ENCODE data around the gene SLC4A7. TPM values are rescaled to one million over a fixed set of nuclear protein-coding genes. Genes with fewer than 3 reads are reported as not detected.
"Not testable (repeated sequence)": the region's sequence is repeated elsewhere in the genome, so short reads cannot be mapped to it uniquely, and the experiment has no call there.

The SLC4A7 gene
- total RNA-seq, 2 donors from 2014 or later = 23.5 to 31.1 TPM

DNA sequence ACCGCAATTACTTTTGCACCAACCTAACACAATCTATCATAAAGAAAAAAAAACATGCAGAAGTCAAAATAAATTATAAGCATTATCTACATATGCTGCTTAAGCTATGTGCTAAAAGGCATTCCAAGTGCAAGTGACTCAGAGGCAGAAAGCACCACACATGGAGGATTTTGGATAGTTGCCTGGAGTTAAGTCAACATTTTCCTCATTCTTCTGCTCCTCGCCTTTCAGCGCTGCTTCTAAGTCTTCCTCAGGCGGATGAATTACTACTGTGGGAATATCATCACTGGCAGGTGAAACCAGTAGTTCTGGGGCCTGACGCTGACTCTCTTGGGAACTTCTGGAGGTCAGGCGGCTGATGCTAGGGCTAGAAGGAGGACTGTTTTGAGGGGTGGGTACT is 53.1 kb downstream of the SLC4A7 start:
- 28% methylated on average over 6 of the region's 6 CpGs for WGBS

DNA sequence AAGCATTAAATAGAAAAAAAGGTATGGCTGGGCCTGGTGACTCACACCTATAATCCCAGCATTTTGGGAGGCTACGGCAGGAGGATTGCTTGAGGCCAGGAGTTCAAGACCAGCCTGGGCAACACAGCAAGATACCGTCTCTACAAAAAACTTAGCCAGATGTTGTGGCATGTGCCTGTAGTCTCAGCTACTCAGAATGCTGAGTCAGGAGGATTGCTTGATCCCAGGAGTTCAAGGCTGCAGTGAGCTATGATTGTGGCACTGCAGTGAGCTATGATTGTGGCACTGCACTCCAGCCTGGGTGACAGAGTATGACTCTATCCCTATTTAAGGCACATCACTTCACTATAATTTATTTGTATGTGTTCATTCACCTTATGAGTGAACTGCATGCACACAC is 54.3 kb downstream of the SLC4A7 start:
- Histone ChIP-seq H3K27me3 (replicated peaks; ENCODE audit: insufficient read depth) (no peaks in the 10 kb centered on the region), H3K4me1 (replicated peaks) (no peaks in the 10 kb centered on the region), H3K36me3 (no peaks in the 10 kb centered on the region), H3K4me3 (no peak overlapping the region), H3K27ac (no peak overlapping the region), H3K9me3 (no peaks in the 10 kb centered on the region)
- intact Hi-C loops (cut with DNase I) = no loop called here
- no peak for DNase-seq (ENCODE audit: low spot score)
- WGBS = 100% methylated on average over 2 of the region's 2 CpGs
- TF ChIP-seq POLR2A (IDR thresholded peaks at IDR 0.05) = no peak
- TF ChIP-seq, protein P1, sequence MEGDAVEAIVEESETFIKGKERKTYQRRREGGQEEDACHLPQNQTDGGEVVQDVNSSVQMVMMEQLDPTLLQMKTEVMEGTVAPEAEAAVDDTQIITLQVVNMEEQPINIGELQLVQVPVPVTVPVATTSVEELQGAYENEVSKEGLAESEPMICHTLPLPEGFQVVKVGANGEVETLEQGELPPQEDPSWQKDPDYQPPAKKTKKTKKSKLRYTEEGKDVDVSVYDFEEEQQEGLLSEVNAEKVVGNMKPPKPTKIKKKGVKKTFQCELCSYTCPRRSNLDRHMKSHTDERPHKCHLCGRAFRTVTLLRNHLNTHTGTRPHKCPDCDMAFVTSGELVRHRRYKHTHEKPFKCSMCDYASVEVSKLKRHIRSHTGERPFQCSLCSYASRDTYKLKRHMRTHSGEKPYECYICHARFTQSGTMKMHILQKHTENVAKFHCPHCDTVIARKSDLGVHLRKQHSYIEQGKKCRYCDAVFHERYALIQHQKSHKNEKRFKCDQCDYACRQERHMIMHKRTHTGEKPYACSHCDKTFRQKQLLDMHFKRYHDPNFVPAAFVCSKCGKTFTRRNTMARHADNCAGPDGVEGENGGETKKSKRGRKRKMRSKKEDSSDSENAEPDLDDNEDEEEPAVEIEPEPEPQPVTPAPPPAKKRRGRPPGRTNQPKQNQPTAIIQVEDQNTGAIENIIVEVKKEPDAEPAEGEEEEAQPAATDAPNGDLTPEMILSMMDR (IDR thresholded peaks at IDR 0.05) = no peak
- TF ChIP-seq POLR2AphosphoS5 (IDR thresholded peaks at IDR 0.05) = no peak

More for the DNA sequence above, 53.1 kb downstream of the SLC4A7 start:
- no peaks in the 10 kb centered on the region for H3K27me3 ChIP-seq (replicated peaks; ENCODE audit: insufficient read depth)
- no peak overlapping the region for H3K27ac ChIP-seq
- peak; percentile 54 for DNase-seq (ENCODE audit: low spot score)
- TF ChIP-seq, protein P1 (IDR thresholded peaks at IDR 0.05) = no peak
- TF ChIP-seq POLR2A (IDR thresholded peaks at IDR 0.05) (no peak), POLR2AphosphoS5 (IDR thresholded peaks at IDR 0.05) (peak; percentile 76)
- intact Hi-C loops (cut with DNase I) = no loop called here
- no peaks in the 10 kb centered on the region for H3K36me3 ChIP-seq
- H3K9me3 ChIP-seq = no peaks in the 10 kb centered on the region
- no peak overlapping the region for H3K4me3 ChIP-seq
- no peaks in the 10 kb centered on the region for H3K4me1 ChIP-seq (replicated peaks)

DNA sequence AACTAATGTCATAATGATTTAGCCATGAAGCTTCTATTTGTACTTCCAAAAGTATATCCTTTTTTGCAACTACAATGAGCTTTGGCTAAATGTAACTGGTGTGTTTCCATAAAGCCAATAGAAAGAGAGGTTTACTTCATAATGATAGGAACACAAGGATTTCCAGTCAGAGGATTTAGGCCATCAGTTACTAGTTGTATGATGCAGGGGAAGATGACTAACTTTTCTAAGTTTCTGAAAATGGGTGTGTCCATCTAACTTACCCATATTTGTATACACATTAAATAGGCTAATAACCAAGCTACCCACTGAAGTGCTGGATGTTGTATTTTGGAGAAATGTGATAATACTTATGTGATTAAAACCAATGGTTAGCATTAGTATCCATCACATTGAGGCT is 55.7 kb downstream of the SLC4A7 start:
- TF ChIP-seq, protein P1 (IDR thresholded peaks at IDR 0.05) = no peak
- TF ChIP-seq POLR2A (IDR thresholded peaks at IDR 0.05) (no peak), POLR2AphosphoS5 (IDR thresholded peaks at IDR 0.05) (no peak)
- H3K4me1 ChIP-seq (replicated peaks) = no peaks in the 10 kb centered on the region

DNA sequence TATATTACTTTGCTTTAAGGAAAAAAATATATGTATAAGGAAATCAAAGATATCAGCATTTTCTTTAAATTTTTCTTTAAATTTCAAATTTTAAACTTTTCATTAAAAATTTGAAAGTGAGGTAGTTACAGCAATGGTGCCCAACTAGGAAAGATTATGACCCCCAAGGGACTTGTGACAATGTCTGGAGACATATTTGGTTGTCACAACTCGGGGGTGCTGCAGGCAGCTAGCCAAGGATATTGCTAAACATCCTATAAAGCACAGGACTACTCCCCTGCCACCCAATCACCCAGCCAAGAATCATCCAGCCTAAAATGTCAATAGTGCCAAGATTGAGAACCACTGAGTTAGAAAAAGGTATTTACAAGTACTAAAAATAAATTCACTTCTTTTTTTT is 57.3 kb downstream of the SLC4A7 start:
- WGBS = 50% methylated on average over 1 of the region's 1 CpG
- H3K27ac ChIP-seq = no peak overlapping the region
- H3K36me3 ChIP-seq = no peaks in the 10 kb centered on the region
- no peaks in the 10 kb centered on the region for H3K27me3 ChIP-seq (replicated peaks; ENCODE audit: insufficient read depth)
- DNase-seq (ENCODE audit: low spot score) = no peak
- no peaks in the 10 kb centered on the region for H3K4me1 ChIP-seq (replicated peaks)
- no peak overlapping the region for H3K4me3 ChIP-seq
- intact Hi-C loops (cut with DNase I) = no loop called here
- no peaks in the 10 kb centered on the region for H3K9me3 ChIP-seq
- no peak for TF ChIP-seq POLR2AphosphoS5 (IDR thresholded peaks at IDR 0.05)
- TF ChIP-seq, protein P1 (IDR thresholded peaks at IDR 0.05) = no peak
- TF ChIP-seq POLR2A (IDR thresholded peaks at IDR 0.05) = no peak

More for the DNA sequence above, 55.7 kb downstream of the SLC4A7 start:
- intact Hi-C loops (cut with DNase I) = no loop called here
- Histone ChIP-seq H3K4me3 (no peak overlapping the region), H3K27ac (no peak overlapping the region), H3K27me3 (replicated peaks; ENCODE audit: insufficient read depth) (no peaks in the 10 kb centered on the region), H3K9me3 (no peaks in the 10 kb centered on the region), H3K36me3 (no peaks in the 10 kb centered on the region)
- DNase-seq (ENCODE audit: low spot score) = no peak

DNA sequence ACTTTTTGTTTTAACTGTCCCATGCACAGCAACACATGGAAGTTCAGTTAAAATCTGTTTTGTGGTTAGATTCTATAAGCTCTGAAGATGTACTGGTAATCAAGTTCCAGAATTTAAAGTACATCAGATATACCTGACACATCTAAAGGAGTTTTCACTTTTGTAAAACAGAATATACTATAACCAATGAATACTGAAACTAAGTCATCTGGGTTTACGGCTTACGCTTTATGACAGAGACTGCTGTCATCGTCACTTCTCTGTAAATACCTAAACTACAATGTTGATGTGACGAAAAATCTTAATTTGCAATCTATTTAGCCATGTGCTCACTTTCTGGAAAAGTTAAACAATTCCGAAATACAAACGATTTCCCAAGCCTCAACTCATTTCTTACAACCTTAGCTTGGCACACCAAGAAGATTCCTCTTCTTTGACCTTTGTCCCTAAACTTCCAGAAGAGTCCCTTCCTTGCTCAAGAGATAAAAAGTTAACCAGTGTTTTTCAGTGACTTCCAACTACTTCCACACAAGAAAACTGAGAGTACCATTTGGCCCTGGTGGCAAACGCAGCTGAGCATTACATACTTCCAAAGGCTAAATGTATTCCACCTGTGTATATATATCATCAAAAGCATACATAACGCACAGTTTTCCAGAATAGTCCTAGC is 58.2 kb downstream of the SLC4A7 start:
- H3K4me3 ChIP-seq = no peak overlapping the region

DNA sequence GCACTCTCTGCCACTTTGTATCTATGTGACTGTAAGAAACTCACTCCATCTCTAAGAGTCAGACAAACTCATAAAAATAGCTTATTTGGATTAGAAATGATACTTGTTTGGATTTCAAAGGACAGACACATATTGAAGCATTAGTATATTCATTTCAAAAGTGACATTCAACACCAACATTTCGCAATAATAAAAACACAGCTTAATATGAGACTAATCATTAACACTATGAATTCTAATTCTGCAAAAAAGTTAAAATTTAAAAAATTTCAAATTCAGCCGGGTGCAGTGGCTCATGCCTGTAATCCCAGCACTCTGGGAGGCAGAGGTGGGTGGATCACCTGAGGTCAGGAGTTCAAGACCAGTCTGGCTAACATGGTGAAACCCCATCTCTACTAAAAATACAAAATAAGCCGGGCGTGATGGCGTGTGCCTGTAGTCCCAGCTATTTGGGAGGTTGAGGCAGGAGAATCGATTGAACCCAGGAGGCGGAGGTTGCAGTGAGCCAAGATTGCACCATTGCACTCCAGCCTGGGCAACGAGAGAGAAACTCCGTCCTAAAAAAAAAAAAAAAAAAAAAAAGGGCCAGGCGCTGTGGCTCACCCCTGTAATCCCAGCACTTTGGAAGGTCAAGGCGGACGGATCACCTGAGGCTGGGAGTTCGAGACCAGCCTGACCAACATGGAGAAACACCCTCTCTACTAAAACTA is 59.2 kb downstream of the SLC4A7 start:
- H3K9me3 ChIP-seq; H3K36me3 ChIP-seq; H3K4me1 ChIP-seq (replicated peaks); H3K4me3 ChIP-seq; DNase-seq (ENCODE audit: low spot score); intact Hi-C loops (cut with DNase I); H3K27me3 ChIP-seq (replicated peaks; ENCODE audit: insufficient read depth); H3K27ac ChIP-seq: not testable (repeated sequence)
- 95% methylated on average over 13 of the region's 13 CpGs for WGBS

More for the DNA sequence above, 58.2 kb downstream of the SLC4A7 start:
- intact Hi-C loops (cut with DNase I) = no loop called here
- Histone ChIP-seq H3K4me1 (replicated peaks) (no peaks in the 10 kb centered on the region), H3K9me3 (no peaks in the 10 kb centered on the region), H3K27me3 (replicated peaks; ENCODE audit: insufficient read depth) (no peaks in the 10 kb centered on the region), H3K36me3 (no peaks in the 10 kb centered on the region), H3K27ac (no peak overlapping the region)
- 91% methylated on average over 8 of the region's 8 CpGs for WGBS
- no peak for DNase-seq (ENCODE audit: low spot score)
- TF ChIP-seq POLR2AphosphoS5 (IDR thresholded peaks at IDR 0.05) (no peak), POLR2A (IDR thresholded peaks at IDR 0.05) (no peak)
